Measurements from ENCODE around the gene CCL11. TPM values are rescaled to one million over a fixed set of nuclear protein-coding genes. Genes with fewer than 3 reads are reported as not detected.

CCL11 gene
- total and polyA plus RNA-seq, 2 of the 13 experiments (the other 11 are each of a cell fraction or from before 2014, with no cell fraction given): not detected

GRCh38 chr17:34265711-34266110, 19.8 kb upstream of the CCL11 start:
- no peak overlapping the region for H3K9ac ChIP-seq (ENCODE audit: insufficient read depth, low read depth, low read length)
- ATAC-seq: no peak
- in situ Hi-C loops (cut with HindIII; ENCODE audit: extremely low pct_ligation_motif_present, low pct_unique_long_range_greater_than_20kb): no loop called here
- ChIA-PET CTCF (ENCODE audit: low intra/inter-chr PET ratio, low total read pairs) (no interaction called here), POLR2A (no interaction called here)
- intact Hi-C loops (cut with micrococcal nuclease; ENCODE audit: unreplicated experiment): no loop called here
- TF ChIP-seq TBL1XR1 (IDR thresholded peaks at IDR 0.05; ENCODE audit: borderline replicate concordance, low read length, partially characterized antibody): no peak
- TF ChIP-seq ZNF343 (CRISPR knock-in tag; IDR thresholded peaks at IDR 0.05): no peak
- TF ChIP-seq ZBTB8A (CRISPR knock-in tag; IDR thresholded peaks at IDR 0.05; ENCODE audit: borderline replicate concordance, low read depth): no peak
- TF ChIP-seq ZNF737 (CRISPR knock-in tag; IDR thresholded peaks at IDR 0.05; ENCODE audit: borderline replicate concordance): no peak
- no peak for TF ChIP-seq HIVEP1 (CRISPR knock-in tag; IDR thresholded peaks at IDR 0.05)
- TF ChIP-seq ZNF549 (CRISPR knock-in tag; IDR thresholded peaks at IDR 0.05): no peak
- no peak for TF ChIP-seq ZNF234 (CRISPR knock-in tag; conservative IDR thresholded peaks at IDR 0.05)
- no peak for TF ChIP-seq SIX4 (CRISPR knock-in tag; IDR thresholded peaks at IDR 0.05)
- TF ChIP-seq CERS6 (CRISPR knock-in tag; IDR thresholded peaks at IDR 0.05): no peak
- no peak for TF ChIP-seq ZBTB7B (CRISPR knock-in tag; IDR thresholded peaks at IDR 0.05)
- TF ChIP-seq SP2 (CRISPR knock-in tag; IDR thresholded peaks at IDR 0.05): no peak
- no peak for TF ChIP-seq MBD4 (IDR thresholded peaks at IDR 0.05; ENCODE audit: borderline replicate concordance, low read length)
- TF ChIP-seq DNMT1 (CRISPR knock-in tag; IDR thresholded peaks at IDR 0.05): no peak
- TF ChIP-seq ZSCAN21 (CRISPR knock-in tag; IDR thresholded peaks at IDR 0.05; ENCODE audit: borderline replicate concordance): no peak
- TF ChIP-seq FOSL1 (CRISPR knock-in tag; IDR thresholded peaks at IDR 0.05; ENCODE audit: borderline replicate concordance): no peak
- H2AFZ ChIP-seq (ENCODE audit: low read length): no peak overlapping the region
- H3K36me3 ChIP-seq (replicated peaks in 1 of 2; ENCODE audit: control insufficient read depth in 1 of 2, insufficient read depth in 2 of 2, low read length in 2 of 2): no peaks in the 10 kb centered on the region
- no peak overlapping the region for H3K4me3 ChIP-seq (replicated peaks in 1 of 3; ENCODE audit: insufficient read depth in 1 of 3, low read depth in 2 of 3, low read length in 3 of 3)
- no peak overlapping the region for H3K4me2 ChIP-seq (ENCODE audit: low read depth, low read length)
- no peak overlapping the region for H3K27ac ChIP-seq (ENCODE audit: extremely low read length, insufficient read depth, low read length)
- H3K79me2 ChIP-seq (ENCODE audit: insufficient read depth, low read length): no peaks in the 10 kb centered on the region
- 0% methylated on average over 3 of the region's 3 CpGs for WGBS (ENCODE audit: low lambda C conversion rate)
- no peak for DNase-seq (ENCODE audit: low spot score)
- no peaks in the 10 kb centered on the region for H4K20me1 ChIP-seq (ENCODE audit: insufficient read depth, low read length)
- no peaks in the 10 kb centered on the region for H3K9me3 ChIP-seq (ENCODE audit: low read length)
- no TSS peak for BruUV-seq (replicated peaks)
- no peaks in the 10 kb centered on the region for H3K27me3 ChIP-seq (ENCODE audit: control insufficient read depth in 1 of 2, insufficient read depth in 2 of 2, low read length in 2 of 2)
- H3K4me1 ChIP-seq (ENCODE audit: insufficient read depth, low read length): no peaks in the 10 kb centered on the region
- FAIRE-seq: no peak
